GM21526 (cell line): Measurements from ENCODE around the gene SP3.

Experiments used
- ATAC-seq: cut with Tn5 transposase; IDR thresholded peaks from one replicate; pipeline ENCODE4 v1.9.1; 2021; ENCODE audit warnings: moderate library complexity; ENCODE audit not compliant: unreplicated experiment, low FRiP score

Gene SP3

GRCh38 chr2:173969886-173970285, 4.7 kb upstream of the SP3 start:
- no peak for ATAC-seq

DNA sequence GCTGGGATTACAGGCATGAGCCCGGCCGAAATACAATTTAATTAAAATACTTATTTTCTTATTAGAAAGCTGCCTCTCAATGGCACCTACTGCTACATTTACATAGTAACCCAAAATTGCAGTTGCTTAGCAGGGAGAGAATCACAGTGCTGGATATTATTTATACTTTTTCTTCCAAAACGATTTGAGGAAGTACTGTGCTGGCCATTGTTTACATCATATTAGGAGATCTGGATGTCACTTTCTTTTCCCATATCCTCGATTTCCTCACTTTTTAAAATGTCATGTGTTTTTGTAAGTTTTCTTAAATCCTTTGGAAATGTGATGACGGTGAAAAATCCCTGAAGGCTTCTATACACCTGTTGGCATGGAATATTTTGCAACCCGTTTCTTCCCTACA, 3.4 kb upstream of the SP3 start:
- no peak for ATAC-seq

DNA sequence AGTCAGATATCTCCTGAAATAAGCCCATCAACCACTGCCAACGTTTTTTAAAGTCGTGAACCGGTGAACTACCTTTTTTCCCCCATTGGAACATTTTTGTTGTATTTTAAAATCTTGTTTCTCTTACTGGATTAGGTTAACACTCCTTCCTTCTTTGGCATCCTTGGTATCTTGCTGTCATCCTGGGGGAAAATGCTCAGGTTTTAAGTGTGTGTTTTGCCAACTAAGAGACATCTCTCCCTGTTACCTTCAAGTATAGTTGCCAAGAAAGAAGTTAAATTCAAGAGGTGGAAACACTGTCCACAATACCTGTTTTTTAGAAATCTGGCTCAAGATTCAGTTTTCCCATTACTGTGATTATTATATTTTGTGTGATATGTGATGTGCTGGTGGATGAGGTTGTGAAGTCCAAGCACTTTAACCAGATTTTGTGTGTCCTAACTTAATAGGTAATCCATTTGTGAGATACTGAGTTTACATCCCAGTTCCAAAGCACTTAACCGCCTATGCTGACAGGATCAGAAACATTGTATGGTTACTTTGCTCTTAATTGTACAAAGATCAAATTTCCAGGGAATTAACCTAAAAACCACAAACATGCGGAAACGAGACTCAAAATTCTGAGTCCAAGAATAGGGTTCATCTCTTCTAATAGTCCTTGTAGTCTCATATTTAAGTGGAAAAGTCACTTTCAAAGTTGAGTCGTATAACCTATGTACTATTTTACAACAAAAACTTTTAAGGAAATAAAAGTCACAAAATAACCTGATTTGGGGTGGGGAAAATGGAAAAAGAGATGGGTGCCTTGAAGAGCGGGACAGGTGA, 1.3 kb upstream of the SP3 start:
- ATAC-seq = no peak

DNA sequence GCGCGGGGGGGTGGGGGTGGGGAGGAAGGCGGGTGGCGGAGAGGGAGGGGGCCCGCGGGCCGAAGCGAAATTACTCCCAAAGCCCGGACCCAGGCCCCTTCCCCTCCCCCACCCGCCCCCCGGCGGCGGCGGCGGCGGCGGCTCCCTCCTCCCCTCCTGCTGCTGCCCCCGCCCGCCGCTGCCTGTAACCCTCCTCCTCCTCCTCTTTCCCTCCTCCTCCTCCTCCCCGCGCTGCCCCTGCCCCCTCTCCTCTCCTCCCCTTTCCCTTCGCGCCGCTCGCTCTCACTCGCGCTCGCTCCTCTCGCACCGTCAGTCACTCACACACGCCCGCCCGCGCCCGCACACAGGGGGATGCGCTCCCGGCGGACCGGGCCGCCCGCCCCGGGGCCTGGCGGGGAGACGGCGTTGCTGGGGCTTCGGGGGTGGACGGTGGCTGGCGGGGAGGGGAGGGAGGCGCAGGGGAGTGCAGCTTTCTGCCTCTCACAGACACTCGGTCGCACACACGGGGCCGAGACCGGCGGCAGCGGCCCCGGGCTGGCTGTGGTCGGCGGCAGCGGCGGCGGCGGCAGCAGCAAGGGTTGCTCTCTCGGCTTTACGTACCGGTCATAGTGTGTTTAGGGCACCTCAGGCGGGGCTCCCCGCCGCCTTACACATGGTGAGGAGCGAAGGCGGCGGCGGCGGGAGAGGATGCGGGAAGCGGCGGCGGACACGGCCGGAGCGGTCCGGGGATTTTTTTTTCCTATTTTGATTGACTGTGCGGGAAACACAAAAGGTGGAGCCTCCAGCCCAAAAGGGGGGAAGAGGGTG, 405 bp downstream of the SP3 start:
- ATAC-seq = peak; percentile 19

- ATAC-seq = peak; percentile 49
These were observed 1.2 kb downstream of the SP3 start for GRCh38 chr2:173963817-173964564.

- peak; percentile 19 for ATAC-seq
These were observed 1.8 kb downstream of the SP3 start for GRCh38 chr2:173963323-173963816.

DNA sequence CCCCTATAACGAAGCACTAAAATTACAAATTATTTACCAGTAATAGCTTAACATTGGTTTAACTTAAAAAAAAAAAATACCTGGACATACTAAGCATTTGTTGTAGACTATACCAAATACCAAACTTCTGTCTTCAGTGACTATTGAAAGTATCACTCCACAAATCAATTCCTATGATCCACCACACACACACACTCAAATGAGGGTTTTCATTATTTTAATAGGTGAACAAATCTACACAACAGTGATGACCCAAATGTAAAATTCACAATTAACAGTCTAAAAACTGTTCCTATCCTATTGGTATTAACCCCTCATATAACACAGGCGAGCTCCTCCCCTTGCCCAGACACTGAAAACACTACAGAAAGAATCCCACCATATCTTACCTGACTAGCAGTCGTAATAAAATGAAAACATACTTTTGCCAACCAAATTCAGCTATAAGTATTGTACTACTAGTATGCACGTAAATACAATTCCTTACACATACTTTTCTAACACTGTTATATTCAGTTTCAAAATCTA, 2.5 kb downstream of the SP3 start:
- ATAC-seq = no peak

DNA sequence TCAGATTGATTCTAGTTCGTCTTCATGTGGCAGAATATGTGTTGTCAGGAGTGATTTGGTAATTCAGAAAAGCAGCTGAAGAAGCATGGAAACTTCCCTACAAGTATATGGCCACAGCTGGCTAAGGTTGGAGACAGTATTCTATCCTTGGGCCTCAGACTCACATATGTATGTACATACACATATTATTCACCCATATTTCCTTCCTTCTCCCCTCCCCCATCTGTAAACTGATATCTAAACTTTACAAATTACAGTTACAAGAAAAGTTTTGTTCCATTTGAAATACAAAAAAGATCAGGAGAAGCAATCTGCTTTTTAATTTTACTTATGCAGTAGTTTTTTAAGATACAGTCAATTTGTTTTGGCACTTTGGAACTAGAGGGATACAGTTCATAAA, 3.1 kb downstream of the SP3 start:
- no peak for ATAC-seq

DNA sequence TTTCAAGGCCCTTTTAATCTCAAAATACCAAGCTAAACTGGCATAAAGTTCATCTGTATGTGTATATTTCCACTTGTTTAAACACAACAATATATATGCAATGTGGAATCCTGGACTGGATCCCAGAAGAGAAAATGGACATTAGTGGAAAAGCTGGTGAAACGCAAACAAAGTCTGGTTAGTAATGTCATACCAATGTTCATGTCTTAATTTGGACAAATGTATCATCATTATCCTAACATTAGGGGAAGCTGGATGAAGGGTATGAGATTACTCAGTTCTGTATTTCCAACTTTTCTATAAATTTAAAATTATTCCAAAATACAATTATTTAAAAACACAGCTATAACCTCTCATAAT, 3.8 kb downstream of the SP3 start:
- ATAC-seq = no peak

GRCh38 chr2:173959909-173960308, 5.3 kb downstream of the SP3 start:
- no peak for ATAC-seq

DNA sequence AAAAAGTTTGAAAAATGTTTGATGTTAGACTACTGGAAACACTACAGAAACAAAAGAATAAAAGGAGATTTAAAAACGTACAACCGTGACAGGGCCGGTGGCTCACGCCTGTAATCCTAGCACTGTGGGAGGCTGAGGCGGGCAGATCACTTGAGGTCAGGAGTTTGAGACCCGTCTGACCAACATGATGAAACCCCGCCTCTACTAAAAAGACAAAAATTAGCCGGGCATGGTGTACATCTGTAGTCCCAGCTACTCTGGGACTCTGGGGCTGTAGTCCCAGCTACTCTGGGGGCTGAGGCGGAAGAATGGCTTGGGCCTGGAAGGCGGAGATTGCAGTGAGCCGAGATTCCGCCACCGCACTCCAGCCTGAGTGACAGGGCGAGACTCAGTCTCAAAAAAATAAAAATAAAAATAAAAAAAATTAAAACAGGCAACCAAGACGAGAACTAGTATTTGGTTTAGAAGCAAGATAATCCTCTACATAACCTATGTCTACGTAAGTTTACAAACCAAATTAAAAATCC, 5.8 kb downstream of the SP3 start:
- no peak for ATAC-seq

- no peak for ATAC-seq
These were observed 6.9 kb downstream of the SP3 start for GRCh38 chr2:173958198-173958846.

- ATAC-seq = no peak
These were observed 7.7 kb downstream of the SP3 start for GRCh38 chr2:173957517-173957916.

DNA sequence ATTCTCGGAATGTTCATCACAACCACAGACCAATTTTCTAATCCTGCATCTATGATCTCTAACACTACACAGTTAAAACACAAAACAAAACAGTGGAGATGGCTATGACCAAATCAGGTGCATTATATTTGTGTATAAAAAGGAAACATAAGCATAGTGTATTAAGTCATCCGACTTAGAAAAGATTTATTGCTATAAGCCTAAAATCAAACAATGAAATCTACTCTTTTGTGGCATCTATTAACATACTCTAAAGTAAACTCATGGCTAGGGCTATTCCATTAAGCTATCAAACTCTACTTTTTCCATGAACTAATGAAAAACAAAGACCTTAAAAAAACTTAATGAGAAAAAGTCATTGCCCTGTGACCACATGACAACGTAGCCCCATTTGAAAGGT, 8.7 kb downstream of the SP3 start:
- ATAC-seq = no peak

- ATAC-seq = no peak
These were observed 9.3 kb downstream of the SP3 start for GRCh38 chr2:173955867-173956266.

DNA sequence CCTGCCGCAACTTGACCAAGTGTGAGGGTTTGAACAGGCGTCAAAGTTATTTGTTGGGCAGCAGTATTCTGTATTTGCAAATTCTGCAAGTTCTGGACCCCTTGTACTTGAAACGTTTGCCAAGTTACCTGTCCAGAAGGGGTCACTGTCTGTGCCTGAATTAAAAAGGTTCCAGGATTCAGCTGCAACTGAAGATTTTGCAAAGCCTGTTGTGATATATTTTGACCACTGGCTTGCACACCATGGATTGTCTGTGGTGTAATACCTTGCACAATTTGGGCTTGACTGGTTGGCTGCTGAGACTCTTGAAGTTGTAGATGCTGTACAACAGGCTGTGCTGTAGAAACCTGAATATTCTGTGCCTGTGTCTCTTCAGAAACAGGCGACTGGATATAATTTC, 10.2 kb downstream of the SP3 start:
- no peak for ATAC-seq

DNA sequence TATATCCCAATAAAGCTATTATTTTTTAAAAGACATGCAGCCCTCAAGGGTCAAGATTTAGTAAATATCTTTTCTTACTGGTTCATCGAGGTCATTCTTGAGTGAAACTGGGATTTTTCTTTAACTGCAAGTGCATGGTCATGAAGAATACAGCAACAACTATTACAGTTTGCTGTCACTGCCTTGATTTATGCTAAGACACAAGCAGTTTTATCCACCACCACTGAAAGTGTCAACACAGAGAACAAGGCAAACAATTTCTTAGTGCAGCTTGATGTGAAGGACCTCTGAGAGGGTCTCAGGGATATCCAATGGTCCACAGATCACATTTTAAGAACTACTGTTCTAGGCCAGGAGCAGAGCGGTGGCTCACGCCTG, 12.1 kb downstream of the SP3 start:
- ATAC-seq = no peak

- ATAC-seq = no peak
These were observed 12.7 kb downstream of the SP3 start for GRCh38 chr2:173952267-173953046.

DNA sequence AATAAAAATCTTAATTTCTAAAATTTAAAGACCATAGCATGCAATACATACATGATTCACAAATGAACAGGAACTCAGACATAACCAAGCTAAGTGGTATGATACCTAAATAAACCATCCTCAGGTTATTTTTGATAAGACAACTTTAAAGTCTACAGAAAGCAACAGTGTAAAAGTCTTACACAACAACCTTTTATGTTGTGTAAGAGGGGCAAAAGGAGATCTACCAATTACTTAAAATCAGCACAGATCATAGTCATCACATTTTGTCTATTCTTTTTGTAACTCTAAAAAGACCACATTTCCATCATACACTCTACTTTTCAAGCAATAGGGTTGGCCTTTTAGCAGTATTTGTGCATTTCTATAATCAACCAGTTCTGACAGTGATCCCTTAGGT, 16.3 kb downstream of the SP3 start:
- ATAC-seq = no peak
